PC-3 (cell line): ENCODE data around the gene ADM5. TPM values are rescaled to one million over a fixed set of nuclear protein-coding genes. Genes with fewer than 3 reads are reported as not detected.

Source experiments
- ATAC-seq: fragments of 200-7000 bp; cut with Tn5 transposase; 2 replicates; pipeline ENCODE4 v1.9.1; 2020; ENCODE audit warnings: mild to moderate bottlenecking, moderate library complexity
- BruUV-seq: library from RNA; stranded (reverse); fragments of 400-500 nt; replicated peaks from 2 replicates; lab custom pipeline; 2021; lab: Mats Ljungman, UMichigan
- CTCF ChIA-PET: fragments of 300-600 bp; sonication (Branson Sonifier 250); formaldehyde crosslinking; loops from one replicate; lab custom pipeline; 2022; ENCODE audit warnings: antibody characterized with exemption; lab: Charles Lee
- POLR2A ChIA-PET: fragments of 300-600 bp; sonication (Branson Sonifier 250); formaldehyde crosslinking; loops from one replicate; lab custom pipeline; 2022; ENCODE audit warnings: antibody characterized with exemption; ENCODE audit not compliant: unreplicated experiment; lab: Charles Lee
- DNase-seq: peaks from one replicate; pipeline ENCODE4 v3.0.0-alpha.2; 2015
- H2AFZ ChIP-seq: fragments of 300-600 bp; sonication (generic); 2 replicates; pipeline ENCODE4 v1.6.0; 2016; ENCODE audit warnings: antibody characterized with exemption, low read length
- H3F3A ChIP-seq: fragments of 300-600 bp; sonication (generic); one replicate; pipeline ENCODE4 v1.6.0; 2017; ENCODE audit warnings: antibody characterized with exemption, low read length, control low read depth, mild to moderate bottlenecking; ENCODE audit not compliant: unreplicated experiment
- H3K27ac ChIP-seq: fragments of 300-600 bp; sonication (generic); 2 replicates; pipeline ENCODE4 v1.5.1; 2016; ENCODE audit warnings: mild to moderate bottlenecking, low read length
- H3K27me3 ChIP-seq: fragments of 300-600 bp; sonication (generic); 2 replicates; pipeline ENCODE4 v1.6.1; 2016; ENCODE audit warnings: low read length, mixed read lengths
- H3K36me3 ChIP-seq: fragments of 300-600 bp; sonication (generic); 2 replicates; pipeline ENCODE4 v1.6.1; 2016; ENCODE audit warnings: low read depth, mixed run types, low read length, mixed read lengths
- H3K4me1 ChIP-seq: fragments of 300-600 bp; sonication (generic); 2 replicates; pipeline ENCODE4 v1.5.1; 2016; ENCODE audit warnings: low read length; ENCODE audit not compliant: insufficient read depth
- H3K4me2 ChIP-seq: fragments of 300-600 bp; sonication (generic); 2 replicates; pipeline ENCODE4 v1.6.0; 2016; ENCODE audit warnings: low read length
- H3K4me3 ChIP-seq: fragments of 300-600 bp; sonication (generic); 2 replicates; pipeline ENCODE4 v1.5.1; 2016; ENCODE audit warnings: mild to moderate bottlenecking, low read length, mixed read lengths
- H3K79me2 ChIP-seq: fragments of 300-600 bp; sonication (generic); 2 replicates; pipeline ENCODE4 v1.6.1; 2017; ENCODE audit warnings: low read length, mixed read lengths
- H3K9ac ChIP-seq: fragments of 300-600 bp; sonication (generic); 2 replicates; pipeline ENCODE4 v1.6.0; 2016; ENCODE audit warnings: mild to moderate bottlenecking, low read length
- H3K9me2 ChIP-seq: fragments of 300-600 bp; sonication (generic); replicated peaks from 2 replicates; pipeline ENCODE4 v1.6.1; 2016; ENCODE audit warnings: mixed run types, low read length, mixed read lengths
- H3K9me3 ChIP-seq: fragments of 300-600 bp; sonication (generic); 2 replicates; pipeline ENCODE4 v1.6.1; 2016; ENCODE audit warnings: low read length, mixed read lengths
- H4K20me1 ChIP-seq: fragments of 300-600 bp; sonication (generic); 2 replicates; pipeline ENCODE4 v1.6.1; 2016; ENCODE audit warnings: low read length, mixed read lengths
- CTCF ChIP-seq: fragments of 300-600 bp; sonication (generic); conservative IDR thresholded peaks from 2 replicates; pipeline ENCODE4 v1.5.1; 2017; ENCODE audit warnings: antibody characterized with exemption, low read depth, mild to moderate bottlenecking, low read length
- EZH2 ChIP-seq: fragments of 300-600 bp; sonication (generic); IDR thresholded peaks from one replicate; pipeline ENCODE4 v1.6.1; 2017; ENCODE audit warnings: antibody characterized with exemption, mild to moderate bottlenecking, low read length; ENCODE audit not compliant: unreplicated experiment
- EZH2phosphoT487 ChIP-seq: fragments of 300-600 bp; sonication (generic); IDR thresholded peaks from 2 replicates; pipeline ENCODE4 v1.6.1; 2018; ENCODE audit warnings: mild to moderate bottlenecking, antibody characterized with exemption, low read length, borderline replicate concordance
- intact Hi-C: fragments of 100-400 bp; cut with micrococcal nuclease; formaldehyde crosslinking; loops from 2 replicates; pipeline ENCODE4 v1.9.0; 2023
- total RNA-seq: library from RNA; depleted of rRNA; stranded (reverse); fragments of >200 nt; gene quantifications from 2 replicates; pipeline ENCODE4 v1.2.3, GENCODE V29; 2014

Gene ADM5
- total RNA-seq, 1 experiment from 2014 or later: 6.3 TPM

- CTCF ChIA-PET: no interaction called here
- H3K9me2 ChIP-seq: no peaks in the 10 kb centered on the region
- no peak overlapping the region for H3K9ac ChIP-seq
- intact Hi-C loops: no loop called here
- H3K27ac ChIP-seq: no peak overlapping the region
- no peak overlapping the region for H3K4me2 ChIP-seq
- no TSS peak for BruUV-seq
- H2AFZ ChIP-seq: no peak overlapping the region
- DNase-seq (no peak), ATAC-seq (no peak)
- no peak overlapping the region for H3K4me3 ChIP-seq
- H3K36me3 ChIP-seq: peaks cover 36% of the 10 kb centered on the region
- peaks cover 4% of the 10 kb centered on the region; the same call in 1 of the 2 replicates for H3K79me2 ChIP-seq
- peaks cover 14% of the 10 kb centered on the region for H4K20me1 ChIP-seq
- H3K9me3 ChIP-seq: no peaks in the 10 kb centered on the region
- no peaks in the 10 kb centered on the region for H3K27me3 ChIP-seq
- POLR2A ChIA-PET: no interaction called here
- H3F3A ChIP-seq: no peaks in the 10 kb centered on the region
- TF ChIP-seq CTCF (no peak), EZH2phosphoT487 (no peak), EZH2 (no peak)
- peaks cover 19% of the 10 kb centered on the region for H3K4me1 ChIP-seq
These were observed 2.2 kb upstream of the ADM5 start for GRCh38 chr19:49687150-49687549.

GRCh38 chr19:49687566-49688316 lies 1.7 kb upstream of the ADM5 start:
- ChIA-PET POLR2A (no interaction called here), CTCF (no interaction called here)
- Histone ChIP-seq H3K79me2 (no peaks in the 10 kb centered on the region), H3F3A (no peaks in the 10 kb centered on the region), H3K9me3 (no peaks in the 10 kb centered on the region), H4K20me1 (peaks cover 14% of the 10 kb centered on the region; the same call in 1 of the 2 replicates), H3K9ac (no peak overlapping the region), H3K27ac (no peak overlapping the region), H3K4me1 (peaks cover 19% of the 10 kb centered on the region), H3K9me2 (no peaks in the 10 kb centered on the region), H2AFZ (no peak overlapping the region), H3K4me3 (no peak overlapping the region), H3K27me3 (no peaks in the 10 kb centered on the region), H3K36me3 (peaks cover 31% of the 10 kb centered on the region), H3K4me2 (no peak overlapping the region)
- intact Hi-C loops: no loop called here
- TF ChIP-seq EZH2 (no peak), CTCF (no peak), EZH2phosphoT487 (no peak)
- BruUV-seq: no TSS peak
- DNase-seq (peak; percentile 31), ATAC-seq (no peak)

GRCh38 chr19:49688531-49689132 lies 762 bp upstream of the ADM5 start:
- Histone ChIP-seq H3K4me3 (no peak overlapping the region), H3K79me2 (no peaks in the 10 kb centered on the region), H3K36me3 (peaks cover 23% of the 10 kb centered on the region), H3K4me1 (peaks cover 19% of the 10 kb centered on the region), H3K9me3 (no peaks in the 10 kb centered on the region), H2AFZ (no peak overlapping the region), H3K4me2 (0 out of 2 replicates have a peak overlapping the region, but pooled peaks have one; percentile 99), H4K20me1 (peaks cover 14% of the 10 kb centered on the region; the same call in 1 of the 2 replicates), H3K9ac (no peak overlapping the region), H3F3A (no peaks in the 10 kb centered on the region), H3K27ac (no peak overlapping the region), H3K9me2 (no peaks in the 10 kb centered on the region), H3K27me3 (no peaks in the 10 kb centered on the region)
- TF ChIP-seq CTCF (no peak), EZH2phosphoT487 (no peak), EZH2 (no peak)
- no peak for ATAC-seq
- DNase-seq: no peak
- ChIA-PET POLR2A (no interaction called here), CTCF (interaction anchor here (0.6 kb wide), 1 partner anchor 77 kb away, joined by 6 read pairs; no protein-coding TSS in a partner anchor)
- BruUV-seq: no TSS peak
- intact Hi-C loops: no loop called here
